Measurements from ENCODE around the gene H1-8.

DNA sequence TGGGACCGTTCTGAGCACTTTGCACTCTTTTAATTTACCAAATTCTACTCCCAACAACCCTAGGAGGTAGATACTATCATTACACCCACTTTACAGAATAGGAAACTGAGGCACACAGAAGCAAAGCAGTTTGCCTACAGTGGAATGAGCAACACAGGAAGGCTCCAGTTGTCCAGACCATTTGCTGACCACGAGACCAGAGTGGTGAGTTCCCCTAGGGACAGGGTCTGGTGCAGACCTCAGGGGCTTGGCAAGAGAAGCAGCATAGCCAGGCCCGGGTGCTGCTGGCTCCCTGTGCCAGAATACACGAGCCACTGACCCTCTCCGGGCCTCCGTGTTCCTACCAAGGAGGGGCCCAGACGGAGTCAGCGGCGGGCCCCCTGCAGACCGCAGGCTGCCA lies 37.0 kb downstream of the H1-8 start:
- TF ChIP-seq ZNF791 (tag by site-specific recombination; IDR thresholded peaks at IDR 0.05) = no peak
- no peak for TF ChIP-seq ZNF239 (tag by site-specific recombination; IDR thresholded peaks at IDR 0.05)
- no peak for TF ChIP-seq CTCF (tag by site-specific recombination; IDR thresholded peaks at IDR 0.05)
- no peak for TF ChIP-seq ZNF561 (tag by site-specific recombination; IDR thresholded peaks at IDR 0.05; ENCODE audit: borderline replicate concordance)
- no peak for TF ChIP-seq ZBTB48 (tag by site-specific recombination; IDR thresholded peaks at IDR 0.05)
- no peak for TF ChIP-seq ZBTB8A (tag by site-specific recombination; IDR thresholded peaks at IDR 0.05)
- TF ChIP-seq KLF9 (tag by site-specific recombination; IDR thresholded peaks at IDR 0.05; ENCODE audit: low read depth) = no peak
- TF ChIP-seq, protein P1, sequence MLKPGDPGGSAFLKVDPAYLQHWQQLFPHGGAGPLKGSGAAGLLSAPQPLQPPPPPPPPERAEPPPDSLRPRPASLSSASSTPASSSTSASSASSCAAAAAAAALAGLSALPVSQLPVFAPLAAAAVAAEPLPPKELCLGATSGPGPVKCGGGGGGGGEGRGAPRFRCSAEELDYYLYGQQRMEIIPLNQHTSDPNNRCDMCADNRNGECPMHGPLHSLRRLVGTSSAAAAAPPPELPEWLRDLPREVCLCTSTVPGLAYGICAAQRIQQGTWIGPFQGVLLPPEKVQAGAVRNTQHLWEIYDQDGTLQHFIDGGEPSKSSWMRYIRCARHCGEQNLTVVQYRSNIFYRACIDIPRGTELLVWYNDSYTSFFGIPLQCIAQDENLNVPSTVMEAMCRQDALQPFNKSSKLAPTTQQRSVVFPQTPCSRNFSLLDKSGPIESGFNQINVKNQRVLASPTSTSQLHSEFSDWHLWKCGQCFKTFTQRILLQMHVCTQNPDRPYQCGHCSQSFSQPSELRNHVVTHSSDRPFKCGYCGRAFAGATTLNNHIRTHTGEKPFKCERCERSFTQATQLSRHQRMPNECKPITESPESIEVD (tag by site-specific recombination; IDR thresholded peaks at IDR 0.05) = no peak
- no peak for TF ChIP-seq ZNF274 (IDR thresholded peaks at IDR 0.05; ENCODE audit: low read length)
- no peak for TF ChIP-seq ZNF274 (tag by site-specific recombination; IDR thresholded peaks at IDR 0.05; ENCODE audit: borderline replicate concordance)
- TF ChIP-seq ZFP3 (tag by site-specific recombination; IDR thresholded peaks at IDR 0.05; ENCODE audit: low read depth) = no peak
- no peak for TF ChIP-seq ZNF311 (tag by site-specific recombination; IDR thresholded peaks at IDR 0.05; ENCODE audit: borderline replicate concordance)
- TF ChIP-seq, protein P2, sequence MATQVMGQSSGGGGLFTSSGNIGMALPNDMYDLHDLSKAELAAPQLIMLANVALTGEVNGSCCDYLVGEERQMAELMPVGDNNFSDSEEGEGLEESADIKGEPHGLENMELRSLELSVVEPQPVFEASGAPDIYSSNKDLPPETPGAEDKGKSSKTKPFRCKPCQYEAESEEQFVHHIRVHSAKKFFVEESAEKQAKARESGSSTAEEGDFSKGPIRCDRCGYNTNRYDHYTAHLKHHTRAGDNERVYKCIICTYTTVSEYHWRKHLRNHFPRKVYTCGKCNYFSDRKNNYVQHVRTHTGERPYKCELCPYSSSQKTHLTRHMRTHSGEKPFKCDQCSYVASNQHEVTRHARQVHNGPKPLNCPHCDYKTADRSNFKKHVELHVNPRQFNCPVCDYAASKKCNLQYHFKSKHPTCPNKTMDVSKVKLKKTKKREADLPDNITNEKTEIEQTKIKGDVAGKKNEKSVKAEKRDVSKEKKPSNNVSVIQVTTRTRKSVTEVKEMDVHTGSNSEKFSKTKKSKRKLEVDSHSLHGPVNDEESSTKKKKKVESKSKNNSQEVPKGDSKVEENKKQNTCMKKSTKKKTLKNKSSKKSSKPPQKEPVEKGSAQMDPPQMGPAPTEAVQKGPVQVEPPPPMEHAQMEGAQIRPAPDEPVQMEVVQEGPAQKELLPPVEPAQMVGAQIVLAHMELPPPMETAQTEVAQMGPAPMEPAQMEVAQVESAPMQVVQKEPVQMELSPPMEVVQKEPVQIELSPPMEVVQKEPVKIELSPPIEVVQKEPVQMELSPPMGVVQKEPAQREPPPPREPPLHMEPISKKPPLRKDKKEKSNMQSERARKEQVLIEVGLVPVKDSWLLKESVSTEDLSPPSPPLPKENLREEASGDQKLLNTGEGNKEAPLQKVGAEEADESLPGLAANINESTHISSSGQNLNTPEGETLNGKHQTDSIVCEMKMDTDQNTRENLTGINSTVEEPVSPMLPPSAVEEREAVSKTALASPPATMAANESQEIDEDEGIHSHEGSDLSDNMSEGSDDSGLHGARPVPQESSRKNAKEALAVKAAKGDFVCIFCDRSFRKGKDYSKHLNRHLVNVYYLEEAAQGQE (tag by site-specific recombination; IDR thresholded peaks at IDR 0.05) = no peak
- TF ChIP-seq, protein P3, sequence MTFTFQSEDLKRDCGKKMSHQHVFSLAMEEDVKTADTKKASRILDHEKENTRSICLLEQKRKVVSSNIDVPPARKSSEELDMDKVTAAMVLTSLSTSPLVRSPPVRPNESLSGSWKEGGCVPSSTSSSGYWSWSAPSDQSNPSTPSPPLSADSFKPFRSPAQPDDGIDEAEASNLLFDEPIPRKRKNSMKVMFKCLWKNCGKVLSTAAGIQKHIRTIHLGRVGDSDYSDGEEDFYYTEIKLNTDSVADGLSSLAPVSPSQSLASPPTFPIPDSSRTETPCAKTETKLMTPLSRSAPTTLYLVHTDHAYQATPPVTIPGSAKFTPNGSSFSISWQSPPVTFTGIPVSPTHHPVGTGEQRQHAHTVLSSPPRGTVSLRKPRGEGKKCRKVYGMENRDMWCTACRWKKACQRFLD (tag by site-specific recombination; IDR thresholded peaks at IDR 0.05) = no peak
